HG02981 (cell line): ENCODE results near the gene OR2H1.

Source experiments
- ATAC-seq: cut with Tn5 transposase; IDR thresholded peaks from one replicate; pipeline ENCODE4 v1.9.1; 2021; ENCODE audit warnings: mild to moderate bottlenecking, moderate library complexity; ENCODE audit not compliant: unreplicated experiment

Gene OR2H1

GRCh38 chr6:29483186-29483585 is 26.2 kb downstream of the OR2H1 start:
- no peak for ATAC-seq

DNA sequence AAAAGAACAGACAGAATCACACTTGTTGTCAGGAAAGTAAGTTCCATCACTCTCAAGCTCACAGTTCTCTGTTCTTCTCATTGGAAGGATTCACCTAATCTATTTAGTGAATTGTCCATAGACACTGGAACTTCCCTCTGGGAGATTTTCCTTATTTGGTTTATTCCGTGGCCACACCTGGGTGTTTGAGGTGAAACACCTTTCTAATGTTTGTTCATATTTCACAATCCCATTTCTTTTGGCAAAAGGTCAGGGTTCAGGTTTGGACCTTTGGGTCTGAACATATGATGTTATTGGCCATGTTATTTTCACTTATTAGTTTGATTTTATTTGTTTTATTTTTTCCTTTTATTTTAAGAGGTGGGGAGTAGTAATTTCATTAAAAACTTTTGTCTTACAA is 26.8 kb downstream of the OR2H1 start:
- no peak for ATAC-seq

DNA sequence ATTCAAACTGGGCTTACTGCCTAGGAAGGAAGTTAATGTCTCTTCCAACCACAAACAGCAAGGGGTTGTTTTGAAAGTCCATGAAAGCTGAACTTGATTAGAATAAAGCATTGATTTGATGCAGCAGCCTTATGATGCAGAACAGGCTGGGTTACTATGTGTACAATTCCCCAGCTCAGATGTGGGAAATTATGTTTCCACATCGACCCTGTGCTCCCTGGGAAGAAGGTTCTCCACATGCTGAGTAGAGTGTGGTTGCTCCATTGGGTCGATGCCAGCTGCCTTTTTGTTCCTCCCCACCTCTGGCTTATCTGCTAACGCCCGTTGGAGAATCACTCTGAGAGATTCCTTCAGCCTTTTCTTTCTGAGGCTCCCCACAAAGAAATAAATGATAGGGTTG is 29.6 kb downstream of the OR2H1 start:
- ATAC-seq = no peak

DNA sequence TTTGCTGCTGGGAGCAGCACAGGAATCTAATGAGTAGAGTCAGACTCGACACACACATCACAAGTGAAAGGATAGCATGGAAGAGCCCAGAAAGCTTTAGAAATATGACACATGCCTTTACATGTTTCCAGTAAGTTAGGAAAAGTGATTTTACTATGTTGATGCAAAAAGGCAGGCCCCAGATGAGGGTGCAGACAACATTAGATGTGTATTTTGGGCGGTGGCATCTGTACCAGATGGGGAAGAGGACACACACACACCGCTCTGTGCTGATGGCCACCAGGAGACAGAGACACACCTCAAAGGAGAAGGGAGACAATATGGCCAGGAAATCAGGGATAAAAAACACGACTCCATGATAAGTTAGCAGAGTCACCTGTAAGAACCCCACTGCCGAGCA is 30.2 kb downstream of the OR2H1 start:
- no peak for ATAC-seq

GRCh38 chr6:29487660-29488059 is 30.7 kb downstream of the OR2H1 start, which contains the start of gene MAS1L:
Gene MAS1L, minus strand, starts transcription at chr6:29487956. Its CDS starts 54 bp downstream, at chr6:29487902.
- no peak for ATAC-seq

- no peak for ATAC-seq
Observed at GRCh38 chr6:29488874-29489273, 31.9 kb downstream of the OR2H1 start.

DNA sequence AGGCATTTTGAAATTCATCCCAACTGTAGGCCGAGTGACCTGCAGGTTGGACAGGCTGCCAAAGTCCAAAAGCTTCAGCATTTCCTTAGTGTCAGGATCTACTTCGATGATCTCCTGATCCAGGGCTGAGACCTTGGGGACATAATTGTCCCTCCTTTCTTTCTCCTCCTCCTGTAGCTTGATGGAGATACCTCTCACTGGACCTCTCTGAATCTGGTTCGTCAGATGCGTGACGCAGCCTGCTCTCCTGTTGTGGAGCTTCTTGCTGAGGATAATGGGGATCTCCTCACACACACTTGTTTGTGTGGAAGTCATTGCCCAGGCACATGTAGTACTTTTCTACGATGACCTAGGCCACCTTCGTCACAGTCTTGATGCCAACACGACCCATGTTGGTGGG is 32.3 kb downstream of the OR2H1 start:
- no peak for ATAC-seq

- no peak for ATAC-seq
Observed at GRCh38 chr6:29490055-29490454, 33.1 kb downstream of the OR2H1 start.

DNA sequence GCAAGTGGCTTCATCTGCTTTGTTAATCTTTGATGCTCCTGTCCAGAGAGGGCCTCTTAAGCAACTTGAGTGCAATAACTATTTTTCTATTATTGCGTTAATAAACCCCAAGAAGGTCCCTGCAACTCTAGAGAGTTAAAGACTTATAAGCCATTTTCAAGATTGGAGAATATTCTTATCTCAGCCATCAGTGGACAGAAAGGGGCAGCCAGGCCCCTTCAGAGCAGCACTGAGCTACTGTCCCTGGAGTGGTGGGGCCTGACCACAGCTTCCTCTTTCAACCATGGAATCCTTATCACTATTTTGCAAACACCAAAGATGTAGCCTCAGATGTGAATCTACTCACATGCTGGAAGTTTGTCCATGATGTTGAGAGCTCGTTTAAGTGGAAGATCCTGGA is 33.6 kb downstream of the OR2H1 start:
- ATAC-seq = no peak

- no peak for ATAC-seq
Observed at GRCh38 chr6:29491574-29491973, 34.6 kb downstream of the OR2H1 start.

- ATAC-seq = no peak
Observed at GRCh38 chr6:29493261-29493660, 36.3 kb downstream of the OR2H1 start.

GRCh38 chr6:29494131-29494530 is 37.2 kb downstream of the OR2H1 start:
- ATAC-seq = no peak

DNA sequence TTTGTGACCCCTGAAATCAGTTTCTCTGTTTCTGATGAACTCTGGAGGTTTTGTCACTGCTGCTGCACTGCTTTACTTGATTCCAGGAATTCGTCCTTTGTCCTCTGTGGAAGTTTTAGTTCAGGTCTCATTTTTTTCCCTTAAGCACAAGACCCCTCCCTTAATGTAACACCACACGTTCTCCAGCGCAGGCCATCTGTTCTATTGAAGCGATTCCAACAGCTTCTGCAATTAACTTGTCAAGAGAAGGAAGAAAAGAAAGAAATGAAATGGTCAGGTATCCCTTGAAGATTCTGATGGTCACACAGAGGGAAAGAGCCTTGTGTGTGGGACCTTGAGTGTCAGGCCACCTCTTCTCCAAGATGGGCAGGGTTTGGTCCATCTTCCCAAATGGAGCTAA is 38.6 kb downstream of the OR2H1 start:
- ATAC-seq = no peak

GRCh38 chr6:29496961-29497360 is 40.0 kb downstream of the OR2H1 start:
- no peak for ATAC-seq

GRCh38 chr6:29499704-29500103 is 42.7 kb downstream of the OR2H1 start:
- ATAC-seq = no peak

- ATAC-seq = no peak
Observed at GRCh38 chr6:29500594-29500993, 43.6 kb downstream of the OR2H1 start.

- no peak for ATAC-seq
Observed at GRCh38 chr6:29501106-29501505, 44.2 kb downstream of the OR2H1 start.

DNA sequence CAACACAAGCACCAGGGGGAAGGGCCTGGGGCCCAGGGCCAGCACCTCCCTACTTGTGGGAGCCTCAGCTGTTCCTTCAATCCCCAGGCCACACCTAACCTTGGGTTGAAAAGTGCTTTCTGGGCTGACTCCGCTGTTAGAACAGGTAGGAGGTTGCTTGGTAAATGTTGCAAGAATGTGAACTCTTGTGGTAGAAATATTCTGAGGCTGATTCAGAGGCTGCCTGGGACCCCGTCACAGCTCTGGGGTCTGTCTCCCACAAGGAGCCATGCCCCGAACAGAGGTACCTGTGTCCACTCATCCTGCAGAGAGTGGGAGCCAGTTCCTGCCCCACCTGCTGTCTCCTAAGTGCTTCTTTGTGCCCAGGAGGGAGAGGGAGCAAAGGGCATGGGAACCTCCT is 45.2 kb downstream of the OR2H1 start:
- no peak for ATAC-seq

DNA sequence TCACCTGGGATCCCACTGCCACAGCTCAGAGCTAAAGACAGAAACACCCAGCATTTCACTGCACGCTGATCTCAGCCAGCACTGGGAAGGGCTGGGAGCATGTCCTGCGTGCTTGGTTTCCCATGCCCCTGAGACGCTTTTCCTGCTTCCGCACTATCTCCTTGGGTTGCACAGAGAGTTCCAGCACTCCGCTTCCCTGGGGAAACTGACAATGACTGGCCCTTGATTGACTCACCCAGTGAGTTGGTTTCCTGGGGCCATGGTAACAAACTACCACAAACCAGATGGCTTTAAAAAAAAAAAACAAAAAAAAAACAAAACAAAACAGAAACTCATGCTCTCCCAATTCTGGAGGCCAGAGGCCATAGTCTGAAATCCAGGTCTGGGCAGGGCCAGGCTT is 45.6 kb downstream of the OR2H1 start:
- ATAC-seq = no peak

DNA sequence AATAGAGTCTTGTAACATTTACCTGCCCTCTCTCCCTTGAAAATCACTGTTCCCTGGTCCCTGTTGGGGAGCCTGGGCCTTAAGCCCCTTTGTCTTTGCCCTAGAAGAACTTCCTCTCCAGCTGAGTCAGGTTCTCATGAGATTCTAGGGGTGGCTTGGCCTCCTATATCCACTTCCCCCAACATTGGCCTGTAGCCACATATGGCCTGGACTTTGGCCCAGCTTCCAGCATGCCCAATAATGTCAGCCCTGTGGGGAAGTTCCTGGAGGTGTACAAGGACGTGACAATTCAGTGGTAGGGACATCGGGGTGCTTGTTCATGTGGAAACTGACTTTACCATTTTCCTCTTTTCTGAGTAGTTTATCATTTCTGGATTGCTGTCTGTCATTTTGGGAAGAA is 48.0 kb downstream of the OR2H1 start:
- no peak for ATAC-seq

DNA sequence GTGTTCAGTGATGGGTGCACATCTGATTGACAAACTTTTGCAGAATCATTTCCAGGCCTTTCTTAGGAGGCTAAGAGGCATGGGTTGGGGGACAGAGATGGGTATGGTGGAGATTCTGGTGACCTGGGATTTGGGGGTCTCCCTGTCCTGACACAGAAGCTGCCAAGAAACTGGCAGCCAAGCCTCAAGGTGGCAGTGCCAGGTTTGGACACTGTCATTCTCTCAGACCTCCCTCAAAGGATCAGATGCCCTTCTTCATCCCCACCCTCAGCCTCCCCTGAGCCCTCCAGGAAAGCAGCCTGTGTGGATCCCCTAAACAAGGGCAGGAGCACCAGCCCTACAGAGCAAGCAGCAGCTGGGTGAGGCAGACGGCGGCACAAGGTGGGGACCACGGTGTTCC is 48.9 kb downstream of the OR2H1 start:
- no peak for ATAC-seq

GRCh38 chr6:29506446-29507067 is 49.6 kb downstream of the OR2H1 start:
- ATAC-seq = no peak

DNA sequence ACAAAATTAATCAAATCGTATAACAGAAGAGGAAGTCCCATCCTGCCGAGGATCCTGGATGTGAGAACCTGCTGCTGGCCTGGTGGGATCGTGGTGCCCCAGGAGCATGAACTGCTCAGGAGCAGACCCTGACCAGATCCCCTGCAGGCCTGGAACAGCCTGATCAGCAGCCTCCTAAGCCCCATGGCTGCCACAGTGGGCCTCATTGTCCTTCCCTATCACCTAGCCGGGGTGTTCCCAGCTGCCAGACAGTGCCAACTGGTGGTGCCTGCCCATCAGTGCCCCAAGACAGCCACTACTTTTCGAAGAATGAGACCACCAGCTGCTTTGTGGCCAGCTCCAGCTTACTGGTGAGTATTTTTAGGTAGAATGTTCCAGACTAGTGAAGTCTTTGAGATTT is 50.4 kb downstream of the OR2H1 start:
- ATAC-seq = no peak
